Raji (cell line): ENCODE data around the gene ATP11A.

Experiments
- POLR2A ChIP-seq: IDR thresholded peaks from 2 replicates; pipeline ENCODE4 v1.6.1; 2011; ENCODE audit warnings: low read depth, low read length, control low read depth; ENCODE audit not compliant: insufficient read depth

Gene ATP11A

DNA sequence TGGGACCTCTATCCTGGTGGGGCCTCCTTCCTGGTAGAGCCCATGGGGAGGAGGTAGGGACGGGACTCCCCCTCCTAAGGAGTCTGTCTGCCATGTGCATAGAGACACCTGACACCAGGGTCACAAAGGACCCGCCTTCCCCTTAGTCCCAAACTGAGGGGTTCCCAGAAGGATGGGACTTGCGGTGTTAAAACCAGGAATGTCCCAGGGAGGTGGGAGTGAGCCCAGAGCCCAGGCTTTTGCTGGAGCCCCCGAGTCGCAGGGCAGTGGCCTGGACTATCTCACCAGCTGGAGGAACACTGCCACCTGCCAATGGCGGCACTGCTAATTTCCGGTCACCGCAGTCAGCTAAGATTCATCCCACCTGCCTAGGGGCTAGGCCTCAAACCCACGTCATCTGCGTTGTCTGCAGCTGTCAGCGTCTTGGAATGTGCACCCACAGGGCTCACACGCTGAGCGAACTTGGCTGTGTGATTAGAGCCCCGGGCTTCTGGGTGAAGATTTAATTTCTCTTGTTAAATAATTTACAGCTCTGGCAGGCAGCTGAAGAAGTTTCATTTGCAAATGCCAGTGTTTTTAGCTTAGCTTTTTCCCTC is 31.9 kb upstream of the ATP11A start:
- no peak for TF ChIP-seq POLR2A

DNA sequence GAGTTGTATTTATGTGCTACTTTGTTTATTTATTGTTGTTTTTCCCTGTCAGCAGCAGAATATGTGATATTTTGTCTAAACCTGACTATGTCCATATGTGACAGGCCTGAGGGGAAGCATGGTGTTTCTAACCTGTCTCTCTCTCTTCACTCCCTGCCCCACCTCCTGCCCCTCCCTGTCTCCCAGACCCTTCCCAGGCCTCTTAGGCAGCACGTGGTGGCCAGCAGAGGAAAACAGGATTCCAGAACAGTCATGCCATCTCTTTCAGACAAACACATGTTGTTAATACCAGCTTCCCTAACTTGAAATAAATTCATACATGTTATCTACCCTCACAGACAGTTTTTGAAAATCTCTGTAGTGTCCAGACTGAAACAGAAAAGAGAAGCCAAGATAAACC is 31.0 kb upstream of the ATP11A start:
- TF ChIP-seq POLR2A: no peak

DNA sequence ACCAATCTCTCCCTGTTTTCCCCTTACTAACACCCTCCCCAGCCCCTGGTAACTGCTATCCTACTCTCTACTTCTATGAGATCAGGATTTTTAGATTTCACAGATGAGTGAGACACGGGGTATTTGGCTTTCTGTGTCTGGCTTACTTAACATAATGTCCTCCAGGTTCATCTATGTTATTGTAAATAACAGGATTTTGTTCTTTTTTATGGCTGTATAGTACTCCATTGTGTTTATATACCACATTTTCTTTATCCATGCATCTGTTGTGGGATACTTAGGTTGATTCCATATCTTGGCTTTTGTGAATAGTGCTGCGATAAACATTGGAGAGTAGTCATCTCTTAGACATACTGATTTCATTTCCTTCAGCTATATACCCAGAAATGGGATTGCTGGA is 28.5 kb upstream of the ATP11A start:
- no peak for TF ChIP-seq POLR2A

DNA sequence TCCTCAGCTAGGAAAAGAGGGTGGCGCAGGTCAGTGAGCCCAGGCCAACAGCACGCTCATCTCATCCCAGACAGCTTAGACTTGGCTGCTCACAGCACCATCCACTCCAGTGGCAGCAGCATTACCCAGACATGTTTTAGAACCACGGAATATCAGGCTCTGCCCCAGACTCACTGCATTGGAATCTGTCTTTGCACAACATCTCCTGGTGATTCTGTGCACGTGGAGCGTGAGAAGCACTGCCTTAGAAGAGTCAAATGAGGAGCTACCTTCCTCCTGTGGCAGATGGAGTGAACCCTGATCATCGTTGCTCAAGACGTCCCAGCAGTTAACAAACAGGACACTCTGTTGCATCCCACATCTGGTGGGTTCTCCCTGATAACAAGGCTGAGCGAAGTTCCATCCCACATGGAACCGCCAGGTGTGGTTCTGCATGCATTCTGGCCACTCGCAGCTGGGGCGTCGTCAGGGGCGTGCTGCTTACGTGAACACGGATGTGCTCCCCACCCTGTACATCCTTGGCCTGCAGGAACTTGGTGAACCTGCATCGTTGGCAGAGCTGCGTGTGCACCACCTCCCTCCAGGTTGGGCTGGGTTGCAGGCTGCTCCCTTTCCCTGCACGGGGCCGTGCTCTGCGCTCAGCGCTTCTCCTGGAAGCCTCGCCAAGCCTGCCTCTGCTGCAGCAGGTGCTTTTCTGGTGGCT is 25.2 kb upstream of the ATP11A start:
- TF ChIP-seq POLR2A: no peak

DNA sequence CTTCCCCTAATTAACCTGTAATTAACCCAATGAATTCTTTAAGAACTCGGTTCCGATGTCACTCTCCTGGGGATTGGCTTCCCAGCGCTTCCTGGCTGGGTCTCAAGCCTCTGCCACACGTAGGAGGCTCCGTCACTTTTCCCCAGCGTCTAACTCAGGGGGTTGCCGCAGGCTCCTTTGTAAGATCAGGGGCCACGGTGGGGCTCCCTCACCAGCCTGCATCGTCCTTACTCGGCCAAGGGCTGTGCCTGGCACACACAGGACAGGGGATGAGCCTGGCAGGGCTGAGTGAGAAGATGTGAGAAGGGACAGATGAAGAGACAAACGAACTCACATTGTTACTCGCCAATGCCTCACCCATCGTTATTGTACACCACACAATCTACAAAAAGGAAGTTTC is 20.9 kb upstream of the ATP11A start:
- TF ChIP-seq POLR2A: no peak

DNA sequence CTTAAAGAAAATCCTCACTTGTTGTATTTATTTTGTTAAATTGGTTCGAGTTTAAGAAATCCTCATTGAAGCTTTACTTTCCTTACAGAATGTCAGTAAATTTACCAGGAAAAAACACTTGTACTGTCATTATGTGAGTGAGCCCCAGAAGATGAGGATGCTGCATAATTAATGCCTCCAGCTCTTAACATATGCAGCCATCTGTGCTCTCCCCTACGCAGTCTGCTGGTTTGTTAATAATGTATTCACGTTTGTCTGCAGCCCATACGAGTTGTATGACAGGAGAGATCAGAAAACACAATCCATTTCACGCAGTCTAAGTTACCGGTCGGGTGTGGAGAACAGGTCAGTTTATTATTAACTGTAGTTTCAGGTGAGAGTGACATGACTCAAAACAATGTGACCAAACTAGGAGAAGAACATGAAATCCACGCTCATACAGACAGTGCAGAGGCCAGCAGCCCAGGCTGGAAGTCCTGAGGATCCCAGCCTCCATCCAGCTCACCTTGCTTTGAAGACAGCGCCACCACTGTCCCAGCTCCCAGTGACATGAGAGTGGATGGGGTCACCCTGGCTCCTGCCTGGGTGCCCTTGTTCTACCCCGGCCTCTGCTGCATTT is 19.8 kb upstream of the ATP11A start:
- TF ChIP-seq POLR2A: no peak

DNA sequence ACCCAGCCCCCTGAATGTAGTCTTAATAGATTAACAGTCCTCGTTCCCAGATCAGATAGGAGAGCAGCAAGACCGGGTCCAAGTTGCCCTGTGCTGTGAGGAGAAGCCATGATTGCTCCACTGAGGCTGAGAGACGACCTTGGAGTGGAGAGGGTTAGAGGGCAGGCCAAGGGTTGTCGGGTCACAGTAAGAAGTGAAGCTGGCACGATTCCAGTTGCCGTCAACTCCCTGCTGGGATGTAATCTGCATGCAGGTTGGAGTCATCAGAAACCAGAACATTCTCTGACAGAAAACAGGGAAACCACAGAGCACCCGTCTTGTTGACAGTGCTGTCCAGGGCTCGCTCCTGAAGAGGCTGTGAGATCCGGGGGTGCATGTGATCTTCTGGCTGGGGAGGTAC is 19.0 kb upstream of the ATP11A start:
- TF ChIP-seq POLR2A: no peak

DNA sequence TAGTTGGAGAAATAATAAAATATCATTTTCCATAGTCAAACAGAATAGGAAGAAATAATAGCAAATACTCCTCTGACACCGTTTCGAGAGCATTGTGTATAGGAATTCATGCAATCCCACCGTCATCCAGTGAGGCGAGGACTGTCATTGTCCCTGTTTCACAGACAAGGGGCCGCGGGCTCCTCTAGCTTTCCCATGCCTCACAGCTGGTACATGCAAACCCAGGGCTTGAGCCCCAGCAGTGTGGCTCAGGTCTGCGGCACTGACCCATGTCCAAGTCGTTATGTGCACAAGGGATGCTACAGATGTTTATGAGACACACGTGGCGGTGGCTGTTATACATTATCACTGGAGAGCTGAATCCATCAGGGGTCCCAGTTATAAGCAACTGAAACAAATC is 18.5 kb upstream of the ATP11A start:
- no peak for TF ChIP-seq POLR2A

DNA sequence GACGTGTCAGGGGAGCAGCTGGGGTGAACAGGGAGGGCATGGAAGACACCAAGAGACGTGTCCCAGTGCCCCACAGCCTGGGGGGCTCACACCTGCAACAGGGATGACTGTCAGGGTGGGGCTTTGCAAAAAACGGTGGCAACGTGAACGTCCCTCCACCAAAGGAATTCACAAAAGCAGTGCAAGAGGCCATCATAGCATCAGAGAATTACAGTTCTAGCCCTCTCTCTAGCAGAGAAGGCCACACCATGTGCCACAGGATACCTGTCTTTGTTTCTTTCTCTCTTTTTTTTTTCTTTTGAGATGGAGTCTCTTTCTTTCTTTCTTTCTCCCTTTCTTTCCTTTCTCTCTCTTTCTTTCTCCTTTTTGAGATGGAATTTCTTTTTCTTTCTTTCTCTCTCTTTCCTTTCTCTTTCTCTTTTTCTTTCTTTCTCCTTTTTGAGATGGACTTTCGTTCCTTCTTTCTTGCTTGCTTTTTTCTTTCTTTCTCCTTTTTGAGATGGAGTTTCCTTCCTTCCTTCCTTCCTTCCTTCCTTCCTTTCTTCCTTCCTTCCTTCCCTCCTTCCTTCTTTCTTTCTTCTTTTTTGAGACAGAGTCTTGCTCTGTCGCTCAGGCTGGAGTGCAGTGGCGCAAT is 17.1 kb upstream of the ATP11A start:
- TF ChIP-seq POLR2A: no peak

DNA sequence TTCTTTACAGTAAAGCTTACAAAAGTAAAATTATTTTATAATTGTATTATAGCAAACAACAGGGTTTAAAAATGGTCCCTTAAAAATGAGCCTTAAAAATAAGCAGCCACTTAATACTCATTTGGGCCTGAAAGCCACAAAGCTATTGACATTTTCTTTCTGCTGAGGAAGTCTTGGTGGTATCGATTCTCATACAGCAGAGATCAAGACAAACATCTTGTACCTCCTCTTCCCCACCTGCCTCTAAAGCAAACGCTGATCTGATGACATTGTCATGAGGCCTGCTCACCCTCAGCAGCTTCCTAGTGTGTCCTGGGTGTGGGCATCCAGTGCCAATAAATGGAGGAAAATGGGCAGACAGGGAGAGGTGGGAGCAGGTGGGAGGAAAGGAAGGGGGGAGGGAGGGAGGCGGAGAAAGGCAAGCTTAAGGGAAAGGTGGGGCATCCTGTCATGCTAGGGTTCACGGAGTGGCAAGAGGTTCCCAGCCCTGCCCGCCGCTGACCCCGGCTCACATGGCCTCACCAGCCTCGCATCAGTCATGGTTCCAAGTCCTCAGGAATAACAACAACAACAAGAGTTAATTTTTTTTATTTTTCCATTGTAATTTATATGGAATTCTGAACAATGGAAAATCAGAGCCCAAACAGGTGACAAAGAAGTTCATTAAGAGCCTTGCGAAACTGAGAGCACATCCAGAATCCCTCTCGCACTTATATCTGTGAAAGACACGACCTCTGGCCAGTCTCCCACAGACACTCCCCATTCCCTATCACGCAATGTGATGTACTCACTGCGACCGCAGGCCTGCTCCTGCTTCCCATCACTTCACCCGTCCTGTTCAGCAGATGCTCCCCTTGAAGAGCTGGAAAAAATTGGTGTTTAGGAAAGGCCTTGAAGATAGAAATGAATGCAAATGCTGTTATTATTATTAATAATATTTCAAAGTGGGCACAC is 15.1 kb upstream of the ATP11A start:
- no peak for TF ChIP-seq POLR2A

DNA sequence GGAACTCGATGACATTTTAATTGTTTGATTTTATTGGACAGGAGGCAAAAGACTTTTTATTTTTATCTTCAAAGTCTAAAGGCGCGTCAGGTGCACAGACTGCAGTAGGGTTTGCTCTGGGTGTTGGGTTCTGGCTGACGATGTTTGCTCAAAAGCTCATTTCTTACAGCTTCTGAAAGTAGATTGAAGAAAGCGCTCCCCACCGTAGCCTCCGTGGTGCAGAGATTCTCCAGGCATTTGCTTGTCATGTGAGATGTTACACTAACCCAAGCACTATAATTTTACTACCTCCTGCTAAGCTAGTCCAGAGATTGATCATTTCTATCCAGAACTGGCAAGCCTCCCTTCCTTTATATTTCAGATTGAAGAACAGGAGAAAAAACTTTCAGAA is 14.5 kb upstream of the ATP11A start:
- no peak for TF ChIP-seq POLR2A

DNA sequence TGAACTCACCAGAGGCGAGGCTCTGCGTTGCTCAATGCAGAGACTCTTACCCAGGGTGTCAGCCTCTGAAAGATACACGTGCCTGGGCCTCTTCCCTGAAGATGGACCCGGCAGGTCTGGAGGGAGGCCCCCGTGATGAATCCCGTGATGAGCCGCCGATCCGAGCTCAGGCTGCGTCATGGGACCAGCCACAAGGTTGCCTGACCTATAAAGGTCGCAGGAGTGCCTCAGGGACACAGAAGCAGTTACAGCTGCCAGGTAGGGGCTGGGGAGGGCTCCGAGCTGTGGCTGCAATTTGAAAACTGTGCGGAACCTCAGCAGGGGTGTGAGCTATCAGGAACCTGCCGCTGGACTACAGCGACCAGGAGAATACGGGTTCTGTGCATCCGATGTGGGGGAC is 10.5 kb upstream of the ATP11A start:
- TF ChIP-seq POLR2A: no peak

DNA sequence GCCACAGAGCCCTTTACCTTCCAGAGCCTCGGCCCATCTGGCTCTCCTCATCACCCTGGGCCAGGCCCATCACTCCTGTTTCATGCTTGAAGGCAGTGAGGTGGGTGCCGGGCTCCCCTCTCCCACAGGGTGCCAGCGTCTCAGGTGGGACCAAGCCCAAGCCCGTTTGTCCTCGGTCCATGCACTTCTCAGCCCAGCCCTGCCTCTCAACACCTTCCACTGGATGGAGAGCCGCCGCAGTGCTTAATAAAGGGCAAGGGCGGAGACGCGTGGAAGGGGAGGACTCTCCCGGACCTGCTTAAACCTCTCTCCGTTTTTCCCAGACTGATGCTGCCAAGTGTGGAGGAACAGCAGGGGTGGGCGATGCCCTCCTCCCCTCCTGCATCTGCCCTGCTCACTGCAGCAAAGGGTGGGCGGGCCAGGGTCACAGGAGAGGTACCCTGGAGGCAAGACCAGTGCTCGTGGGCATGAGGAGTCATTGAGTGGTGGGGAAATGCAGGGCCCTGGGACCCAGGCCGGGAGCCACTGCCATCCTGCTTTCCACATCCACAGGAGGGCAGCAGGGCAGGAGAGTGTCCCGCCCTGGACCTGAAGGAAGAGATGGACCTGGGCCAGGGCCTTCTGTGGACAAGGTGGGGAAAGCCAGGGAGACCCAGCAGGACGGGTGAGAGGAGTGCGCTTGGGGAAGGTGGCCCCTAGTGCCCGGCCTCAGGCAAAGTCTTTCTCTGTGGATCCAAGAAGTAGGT is 9.7 kb upstream of the ATP11A start:
- no peak for TF ChIP-seq POLR2A

DNA sequence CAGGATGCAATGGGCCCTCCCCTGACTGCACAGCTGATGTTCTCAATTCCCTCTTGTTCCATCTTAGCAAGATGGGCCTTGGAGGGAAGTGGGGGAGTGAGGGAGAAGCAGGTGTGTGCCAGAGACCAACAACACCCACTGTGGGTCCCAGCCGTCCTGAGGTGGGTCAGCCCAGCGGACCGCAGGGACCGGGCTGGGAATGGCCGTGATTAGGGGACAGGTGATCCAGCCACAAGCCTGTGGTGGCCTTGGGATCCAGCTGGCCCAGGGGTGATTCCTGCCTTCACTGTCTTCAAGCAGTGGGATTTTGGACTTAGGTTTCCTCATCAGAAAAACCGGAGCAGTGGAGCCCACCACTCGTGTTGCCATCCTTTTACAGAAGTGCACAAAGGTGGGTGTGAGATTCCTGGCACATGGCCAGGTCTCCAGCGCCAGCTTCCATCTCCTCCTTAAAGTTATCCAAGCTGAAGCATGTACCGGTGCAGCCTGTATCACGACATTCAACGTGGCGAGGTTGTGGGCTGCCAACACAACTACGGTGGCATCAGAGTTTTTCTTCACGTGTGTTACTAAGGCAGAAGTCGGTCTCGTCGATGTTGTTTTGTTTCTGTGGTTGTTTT is 9.0 kb upstream of the ATP11A start:
- no peak for TF ChIP-seq POLR2A

DNA sequence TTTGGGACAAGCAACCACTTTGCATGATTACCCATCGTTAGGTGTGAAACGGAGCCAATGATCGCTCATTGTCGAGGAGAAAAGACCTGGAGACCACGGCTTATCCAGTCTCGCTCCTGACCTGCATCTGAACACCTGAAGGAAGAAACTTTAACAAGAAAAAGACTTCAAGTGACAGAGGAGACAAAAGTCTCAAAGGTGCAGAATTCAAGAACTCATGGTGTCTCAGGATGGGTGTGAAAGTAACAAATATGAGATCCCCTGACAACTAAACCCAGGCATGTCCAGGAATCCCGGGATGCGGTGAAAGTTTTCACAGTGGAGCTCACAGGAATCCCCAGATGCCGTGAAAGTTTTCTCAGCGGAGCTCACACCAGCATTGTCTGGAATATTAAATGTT is 6.3 kb upstream of the ATP11A start:
- no peak for TF ChIP-seq POLR2A
